Testis (tissue), 2 donors: ENCODE results near the gene RDH12.
"Not testable (repeated sequence)": the region's sequence is repeated elsewhere in the genome, so short reads cannot be mapped to it uniquely, and the experiment has no call there.

ENCODE experiments used
- CTCF ChIP-seq, 3 experiments: fragments of 450-650 bp in 2 of 3; fragments of 200-600 bp in 1 of 3; sonication (generic) in 1 of 3; IDR thresholded peaks; one replicate each; pipeline ENCODE4 v1.5.1; 2016 to 2019; ENCODE audit warnings: antibody characterized with exemption in 3 of 3, mild to moderate bottlenecking in 2 of 3, moderate library complexity in 1 of 3
- POLR2A ChIP-seq: fragments of 450-650 bp; IDR thresholded peaks from one replicate; pipeline ENCODE4 v1.6.1; 2017; ENCODE audit warnings: antibody characterized with exemption, mild to moderate bottlenecking, moderate library complexity

GRCh38 chr14:67719385-67719784, 17.7 kb downstream of the RDH12 start:
- not testable (repeated sequence) for TF ChIP-seq CTCF (IDR thresholded peaks at IDR 0.05); POLR2A
